Progenitor cell of endocrine pancreas (in vitro differentiated cells): ENCODE data around the gene CHAC1. TPM values are rescaled to one million over a fixed set of nuclear protein-coding genes. Genes with fewer than 3 reads are reported as not detected.

Source experiments
- DNase-seq: peaks from one replicate; pipeline ENCODE4 v3.0.0; 2021; ENCODE audit warnings: low spot score; ENCODE audit not compliant: unreplicated experiment
- H3K27ac Mint-ChIP-seq: 2 replicates; pipeline ENCODE4 v1.8.0; 2021; ENCODE audit warnings: mild to moderate bottlenecking, moderate library complexity, mixed read lengths
- H3K27me3 Mint-ChIP-seq: 2 replicates; pipeline ENCODE4 v1.8.0; 2021; ENCODE audit warnings: mixed read lengths
- H3K36me3 Mint-ChIP-seq: 2 replicates; pipeline ENCODE4 v1.8.0; 2022; ENCODE audit warnings: mixed read lengths; ENCODE audit not compliant: insufficient read depth
- H3K4me1 Mint-ChIP-seq: 2 replicates; pipeline ENCODE4 v1.8.0; 2021; ENCODE audit warnings: low read depth, mixed read lengths
- H3K4me3 Mint-ChIP-seq: 2 replicates; pipeline ENCODE4 v1.8.0; 2021; ENCODE audit warnings: low read depth, mild to moderate bottlenecking, moderate library complexity, mixed read lengths
- H3K9me3 Mint-ChIP-seq: 2 replicates; pipeline ENCODE4 v1.8.0; 2021; ENCODE audit warnings: low read depth, mixed read lengths
- total RNA-seq: library from RNA; stranded (reverse); gene quantifications from 2 replicates; pipeline ENCODE4 v1.2.1, GENCODE V29; 2021
- TF ChIP-seq, protein P1 (sequence below): fragments of 200-600 bp; sonication (generic); IDR thresholded peaks from one replicate; pipeline ENCODE4 v1.5.0; 2021; ENCODE audit warnings: antibody characterized with exemption, mild to moderate bottlenecking; ENCODE audit not compliant: unreplicated experiment

Gene CHAC1
- total RNA-seq, 1 donor from 2014 or later = 14.4 TPM

DNA sequence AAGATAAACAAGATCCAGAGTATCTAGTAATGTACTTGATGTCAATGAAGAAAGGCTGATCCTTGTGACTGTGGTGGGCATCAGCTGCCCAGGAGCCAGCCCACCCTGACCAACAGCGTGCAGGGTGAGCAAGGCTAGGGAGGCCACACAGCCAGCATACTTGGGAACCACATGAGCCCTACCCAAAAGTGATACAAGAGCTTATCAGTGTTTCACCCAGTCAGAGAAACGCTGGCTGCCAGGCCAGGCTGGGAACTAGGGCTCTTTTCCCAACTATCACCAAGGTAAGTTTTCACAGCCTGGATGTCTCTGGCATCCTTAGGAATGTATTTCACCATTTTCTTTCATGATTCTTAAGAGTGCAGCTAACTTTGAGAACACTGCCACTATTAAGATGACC is 24.9 kb downstream of the CHAC1 start:
- H3K27ac Mint-ChIP-seq = no peak overlapping the region
- TF ChIP-seq, protein P1, sequence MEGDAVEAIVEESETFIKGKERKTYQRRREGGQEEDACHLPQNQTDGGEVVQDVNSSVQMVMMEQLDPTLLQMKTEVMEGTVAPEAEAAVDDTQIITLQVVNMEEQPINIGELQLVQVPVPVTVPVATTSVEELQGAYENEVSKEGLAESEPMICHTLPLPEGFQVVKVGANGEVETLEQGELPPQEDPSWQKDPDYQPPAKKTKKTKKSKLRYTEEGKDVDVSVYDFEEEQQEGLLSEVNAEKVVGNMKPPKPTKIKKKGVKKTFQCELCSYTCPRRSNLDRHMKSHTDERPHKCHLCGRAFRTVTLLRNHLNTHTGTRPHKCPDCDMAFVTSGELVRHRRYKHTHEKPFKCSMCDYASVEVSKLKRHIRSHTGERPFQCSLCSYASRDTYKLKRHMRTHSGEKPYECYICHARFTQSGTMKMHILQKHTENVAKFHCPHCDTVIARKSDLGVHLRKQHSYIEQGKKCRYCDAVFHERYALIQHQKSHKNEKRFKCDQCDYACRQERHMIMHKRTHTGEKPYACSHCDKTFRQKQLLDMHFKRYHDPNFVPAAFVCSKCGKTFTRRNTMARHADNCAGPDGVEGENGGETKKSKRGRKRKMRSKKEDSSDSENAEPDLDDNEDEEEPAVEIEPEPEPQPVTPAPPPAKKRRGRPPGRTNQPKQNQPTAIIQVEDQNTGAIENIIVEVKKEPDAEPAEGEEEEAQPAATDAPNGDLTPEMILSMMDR = no peak
- no peak for DNase-seq
- H3K4me1 Mint-ChIP-seq = peaks cover 1% of the 10 kb centered on the region
- H3K27me3 Mint-ChIP-seq = no peaks in the 10 kb centered on the region
- no peaks in the 10 kb centered on the region for H3K9me3 Mint-ChIP-seq
- H3K4me3 Mint-ChIP-seq = no peak overlapping the region
- H3K36me3 Mint-ChIP-seq = peaks cover 31% of the 10 kb centered on the region

DNA sequence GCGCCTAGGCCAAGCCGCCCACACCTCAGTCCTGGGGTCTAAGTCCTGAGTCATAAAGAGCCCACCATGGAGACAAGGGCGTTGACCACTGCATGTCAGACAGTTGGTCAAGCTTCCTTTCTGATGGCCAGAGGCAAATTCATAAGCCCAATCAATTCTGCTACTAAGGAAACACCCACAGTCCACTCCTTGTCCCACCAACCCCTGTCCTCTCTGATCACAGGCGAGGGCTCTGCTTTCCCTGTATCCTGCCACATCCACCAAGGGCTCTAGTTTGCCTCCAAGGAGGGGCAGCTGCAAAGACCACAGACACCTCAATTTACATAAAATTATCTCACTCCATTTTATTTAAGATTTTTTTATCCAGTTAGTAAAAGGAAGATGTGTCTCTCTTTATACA is 25.3 kb downstream of the CHAC1 start:
- no peaks in the 10 kb centered on the region for H3K27me3 Mint-ChIP-seq

DNA sequence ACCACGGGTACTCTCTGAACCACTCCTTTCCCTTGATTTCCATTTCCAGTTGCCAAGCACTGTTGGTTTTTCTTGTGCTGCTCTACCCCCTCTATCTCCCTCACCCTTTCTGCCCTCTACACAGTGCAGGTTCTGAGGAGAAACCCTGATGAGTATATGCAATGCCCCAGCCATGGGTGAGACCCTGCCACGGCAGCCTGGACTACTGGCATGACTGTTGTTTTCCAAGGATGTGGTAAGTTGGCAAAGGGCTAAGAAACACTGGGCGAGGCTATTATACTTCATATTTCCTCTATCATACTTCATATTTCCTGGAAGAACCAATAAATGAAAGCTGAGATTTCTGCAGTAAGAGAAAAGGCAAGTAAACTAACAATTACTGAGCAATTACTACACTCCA is 27.9 kb downstream of the CHAC1 start:
- peaks cover 37% of the 10 kb centered on the region for H3K36me3 Mint-ChIP-seq
- DNase-seq = no peak
- H3K4me3 Mint-ChIP-seq = no peak overlapping the region
- TF ChIP-seq, protein P1 = no peak
- no peaks in the 10 kb centered on the region for H3K4me1 Mint-ChIP-seq
- H3K27me3 Mint-ChIP-seq = no peaks in the 10 kb centered on the region
- H3K9me3 Mint-ChIP-seq = no peaks in the 10 kb centered on the region
- no peak overlapping the region for H3K27ac Mint-ChIP-seq

More for the DNA sequence above, 25.3 kb downstream of the CHAC1 start:
- peaks cover 34% of the 10 kb centered on the region for H3K36me3 Mint-ChIP-seq
- TF ChIP-seq, protein P1 = no peak
- H3K27ac Mint-ChIP-seq = no peak overlapping the region
- no peak for DNase-seq
- no peaks in the 10 kb centered on the region for H3K9me3 Mint-ChIP-seq
- H3K4me3 Mint-ChIP-seq = no peak overlapping the region
- H3K4me1 Mint-ChIP-seq = peaks cover 1% of the 10 kb centered on the region

DNA sequence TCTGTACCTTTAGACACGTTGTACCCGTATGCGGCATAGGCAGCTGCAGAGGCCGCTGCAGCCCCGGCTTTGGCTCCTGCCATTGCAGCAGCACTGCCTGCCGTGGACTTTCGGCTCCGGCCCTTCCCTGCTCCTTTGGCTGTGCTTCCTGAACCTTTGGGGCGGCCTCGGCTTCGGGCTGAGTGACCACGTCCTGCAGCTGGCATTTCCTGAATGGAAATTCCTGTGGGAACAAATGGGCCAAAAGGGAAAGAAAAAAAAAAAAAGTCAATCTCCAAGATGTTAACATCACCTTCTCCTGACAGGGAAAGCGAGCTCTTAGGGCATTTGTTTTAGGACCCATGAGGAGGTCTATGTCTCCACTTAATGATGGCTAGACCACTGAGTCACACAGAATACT is 29.6 kb downstream of the CHAC1 start:
- Mint-ChIP-seq H3K9me3 (no peaks in the 10 kb centered on the region), H3K4me1 (no peaks in the 10 kb centered on the region), H3K27ac (no peak overlapping the region), H3K27me3 (no peaks in the 10 kb centered on the region), H3K36me3 (peaks cover 39% of the 10 kb centered on the region), H3K4me3 (no peak overlapping the region)
- no peak for DNase-seq
- TF ChIP-seq, protein P1 = no peak

DNA sequence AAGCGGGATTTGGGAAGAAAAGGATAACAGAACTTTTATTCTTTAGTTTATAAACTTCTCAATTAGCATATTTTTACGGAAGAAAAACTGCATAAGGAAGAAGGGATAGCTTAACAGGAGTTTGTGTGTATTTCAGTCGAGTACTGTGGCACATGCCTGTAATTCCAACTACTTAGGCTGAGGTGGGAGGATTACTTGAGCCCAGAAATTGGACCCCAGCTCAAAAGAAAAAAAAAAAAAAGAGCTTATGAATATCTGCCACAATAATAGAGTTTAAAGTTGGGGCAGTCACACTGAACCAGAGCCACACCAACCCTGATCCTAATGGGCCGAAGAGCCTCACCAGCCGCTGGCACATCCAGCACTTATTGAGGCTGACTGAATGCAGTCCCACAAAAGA is 31.1 kb downstream of the CHAC1 start:
- H3K36me3 Mint-ChIP-seq = peaks cover 39% of the 10 kb centered on the region
- H3K9me3 Mint-ChIP-seq = no peaks in the 10 kb centered on the region
- no peak overlapping the region for H3K27ac Mint-ChIP-seq
- TF ChIP-seq, protein P1 = no peak
- H3K4me3 Mint-ChIP-seq = no peak overlapping the region
- H3K27me3 Mint-ChIP-seq = no peaks in the 10 kb centered on the region
- DNase-seq = no peak
- H3K4me1 Mint-ChIP-seq = no peaks in the 10 kb centered on the region

DNA sequence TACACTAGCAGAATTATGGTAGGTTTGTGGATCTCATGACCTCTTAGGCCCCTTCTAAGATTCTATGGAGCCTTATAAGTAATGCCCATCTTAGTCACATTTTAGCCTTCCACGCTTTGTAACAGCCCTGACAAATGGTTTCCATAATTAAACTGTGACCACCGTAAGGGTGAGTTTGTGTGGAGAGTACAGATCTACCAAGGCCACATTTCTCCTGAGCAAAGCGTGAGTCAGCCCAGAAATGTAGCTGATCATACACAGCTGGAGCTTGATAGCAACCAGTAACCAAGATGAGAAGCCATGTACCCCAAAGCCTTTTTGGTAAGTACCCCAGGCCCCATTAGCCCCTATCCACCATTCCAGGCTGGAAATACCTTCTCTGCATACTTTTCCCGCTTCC is 31.7 kb downstream of the CHAC1 start:
- no peaks in the 10 kb centered on the region for H3K27me3 Mint-ChIP-seq
- TF ChIP-seq, protein P1 = no peak
- no peaks in the 10 kb centered on the region for H3K4me1 Mint-ChIP-seq
- peaks cover 38% of the 10 kb centered on the region for H3K36me3 Mint-ChIP-seq
- no peak overlapping the region for H3K4me3 Mint-ChIP-seq
- H3K27ac Mint-ChIP-seq = no peak overlapping the region
- no peak for DNase-seq
- H3K9me3 Mint-ChIP-seq = no peaks in the 10 kb centered on the region
